Upper lobe of left lung (tissue), 6 donors: ENCODE measurements around the gene FAM174A. TPM values are rescaled to one million over a fixed set of nuclear protein-coding genes. Genes with fewer than 3 reads are reported as not detected.

Experiments
- ATAC-seq, 2 donors: fragments of 200-7000 bp; cut with Tn5 transposase; one replicate each; pipeline ENCODE4 v1.9.1; 2022; ENCODE audit warnings: mild to moderate bottlenecking in 2 of 2, moderate library complexity in 2 of 2; ENCODE audit not compliant: low FRiP score in 2 of 2
- DNase-seq, 2 donors: peaks; one replicate each; pipeline ENCODE4 v3.0.0-alpha.2; 2019 to 2020
- H3K27ac ChIP-seq, 4 donors: fragments of 200-600 bp; sonication (generic); one replicate each; pipeline ENCODE4 v1.5.1; 2016 to 2019
- H3K27me3 ChIP-seq, 4 donors: fragments of 200-600 bp; sonication (generic); one replicate each; pipeline ENCODE4 v1.5.1; 2017 to 2019
- H3K36me3 ChIP-seq, 4 donors: fragments of 200-600 bp; sonication (generic); one replicate each; pipeline ENCODE4 v1.5.1; 2016 to 2019
- H3K4me1 ChIP-seq, 4 donors: fragments of 200-600 bp; sonication (generic); one replicate each; pipeline ENCODE4 v1.5.1; 2018 to 2019
- H3K4me3 ChIP-seq, 4 donors: fragments of 200-600 bp; sonication (generic); one replicate each; pipeline ENCODE4 v1.5.1; 2017 to 2019; ENCODE audit warnings: mild to moderate bottlenecking in 2 of 4, moderate library complexity in 1 of 4
- H3K9me3 ChIP-seq, 4 donors: fragments of 200-600 bp; sonication (generic); one replicate each; pipeline ENCODE4 v1.5.1; 2018 to 2019
- EP300 ChIP-seq, 4 donors: sonication (generic); formaldehyde crosslinking; IDR thresholded peaks; one replicate each; pipeline ENCODE4 v1.5.1; 2017; ENCODE audit warnings: antibody characterized with exemption in 4 of 4, control low read depth in 2 of 4
- POLR2A ChIP-seq, 4 donors: fragments of 450-650 bp; IDR thresholded peaks; one replicate each; pipeline ENCODE4 v1.5.1; 2016 to 2017; ENCODE audit warnings: antibody characterized with exemption in 4 of 4, mild to moderate bottlenecking in 2 of 4
- POLR2AphosphoS5 ChIP-seq, 2 donors: sonication (generic); formaldehyde crosslinking; IDR thresholded peaks; one replicate each; pipeline ENCODE4 v1.5.1; 2017; ENCODE audit warnings: antibody characterized with exemption in 2 of 2
- WGBS, 2 donors: methylation state at CpG; one replicate each; pipeline ENCODE4 v1.1.5; 2017 to 2018; 5-methylcytosine and 5-hydroxymethylcytosine counted together
- total RNA-seq, 6 donors: library from RNA; depleted of rRNA in 4 of 6; stranded (reverse); fragments of >200 nt in 4 of 6; gene quantifications; one replicate each; pipeline versions ENCODE4 v1.1.0 to v1.2.1, GENCODE V29; 2016 to 2021
- TF ChIP-seq, protein P1 (sequence below), 6 experiments: fragments of 450-650 bp in 4 of 6; fragments of 200-600 bp in 2 of 6; sonication (generic) in 2 of 6; IDR thresholded peaks; one replicate each; pipeline ENCODE4 v1.5.1; 2016 to 2019; ENCODE audit warnings: antibody characterized with exemption in 6 of 6
- donor health status: DM: no; HTN: no; CAD: no; lungs with moderate emphysema.
- donor health status: DM: no; HTN: yes; CAD: no; lungs with severe emphysema.

Gene FAM174A
- total RNA-seq, 6 donors from 2014 or later = 24.3 to 93.0 (median 51.7) TPM

DNA sequence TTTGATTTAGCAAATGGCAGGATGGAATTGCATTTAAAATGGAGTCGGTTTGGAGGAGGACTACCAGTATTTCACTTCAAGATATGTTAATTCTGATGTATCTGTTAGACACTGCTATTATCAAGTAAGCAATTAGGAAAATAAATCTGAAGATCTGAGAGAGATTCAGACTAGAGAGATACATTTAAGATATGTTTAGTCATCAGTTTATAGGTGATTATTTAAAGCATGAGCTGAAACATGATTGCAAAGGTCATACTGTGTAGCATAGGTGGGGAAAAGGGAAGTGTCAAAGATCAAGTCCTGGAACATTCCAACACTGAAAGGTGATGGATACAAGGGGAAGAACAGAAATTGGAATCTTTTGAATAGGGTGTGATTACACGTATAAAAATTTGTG, 79.1 kb downstream of the FAM174A start:
- Histone ChIP-seq H3K4me1 (no peaks in the 10 kb centered on the region), H3K27me3 (no peaks in the 10 kb centered on the region), H3K4me3 (no peak overlapping the region), H3K36me3 (no peaks in the 10 kb centered on the region), H3K27ac (no peak overlapping the region), H3K9me3 (no peaks in the 10 kb centered on the region)
- no peak for TF ChIP-seq POLR2AphosphoS5 (IDR thresholded peaks at IDR 0.05)
- TF ChIP-seq EP300 (IDR thresholded peaks at IDR 0.05) = no peak
- TF ChIP-seq, protein P1, sequence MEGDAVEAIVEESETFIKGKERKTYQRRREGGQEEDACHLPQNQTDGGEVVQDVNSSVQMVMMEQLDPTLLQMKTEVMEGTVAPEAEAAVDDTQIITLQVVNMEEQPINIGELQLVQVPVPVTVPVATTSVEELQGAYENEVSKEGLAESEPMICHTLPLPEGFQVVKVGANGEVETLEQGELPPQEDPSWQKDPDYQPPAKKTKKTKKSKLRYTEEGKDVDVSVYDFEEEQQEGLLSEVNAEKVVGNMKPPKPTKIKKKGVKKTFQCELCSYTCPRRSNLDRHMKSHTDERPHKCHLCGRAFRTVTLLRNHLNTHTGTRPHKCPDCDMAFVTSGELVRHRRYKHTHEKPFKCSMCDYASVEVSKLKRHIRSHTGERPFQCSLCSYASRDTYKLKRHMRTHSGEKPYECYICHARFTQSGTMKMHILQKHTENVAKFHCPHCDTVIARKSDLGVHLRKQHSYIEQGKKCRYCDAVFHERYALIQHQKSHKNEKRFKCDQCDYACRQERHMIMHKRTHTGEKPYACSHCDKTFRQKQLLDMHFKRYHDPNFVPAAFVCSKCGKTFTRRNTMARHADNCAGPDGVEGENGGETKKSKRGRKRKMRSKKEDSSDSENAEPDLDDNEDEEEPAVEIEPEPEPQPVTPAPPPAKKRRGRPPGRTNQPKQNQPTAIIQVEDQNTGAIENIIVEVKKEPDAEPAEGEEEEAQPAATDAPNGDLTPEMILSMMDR (IDR thresholded peaks at IDR 0.05) = no peak
- TF ChIP-seq POLR2A (IDR thresholded peaks at IDR 0.05) = no peak
- DNase-seq (no peak), ATAC-seq (no peak)
- WGBS, 2 donors = 96 to 97% methylated on average over 2 of the region's 2 CpGs

DNA sequence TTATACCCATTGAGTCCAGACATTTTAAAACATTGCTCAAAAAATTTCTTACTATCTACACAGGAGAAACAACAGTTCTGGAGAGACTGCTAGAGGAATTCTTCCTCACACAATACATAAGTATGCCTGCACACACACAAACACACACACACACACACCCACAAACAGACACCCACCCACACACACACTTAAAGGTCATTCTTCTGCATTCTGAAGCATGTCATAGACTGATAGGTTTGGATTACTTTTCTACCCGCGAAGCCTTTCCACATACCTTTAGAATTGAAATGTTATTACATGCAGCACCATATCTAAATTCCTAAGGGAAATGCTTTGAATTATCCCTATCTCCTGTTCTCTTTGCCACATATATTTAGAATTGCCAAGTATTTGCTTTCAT, 80.2 kb downstream of the FAM174A start:
- Histone ChIP-seq H3K27me3 (no peaks in the 10 kb centered on the region), H3K9me3 (no peaks in the 10 kb centered on the region), H3K4me3 (no peak overlapping the region), H3K27ac (no peak overlapping the region), H3K36me3 (no peaks in the 10 kb centered on the region), H3K4me1 (no peaks in the 10 kb centered on the region)
- no peak for TF ChIP-seq EP300 (IDR thresholded peaks at IDR 0.05)
- no peak for TF ChIP-seq POLR2A (IDR thresholded peaks at IDR 0.05)
- TF ChIP-seq, protein P1 (IDR thresholded peaks at IDR 0.05) = no peak
- no peak for TF ChIP-seq POLR2AphosphoS5 (IDR thresholded peaks at IDR 0.05)
- 52 to 70% methylated on average over 2 of the region's 2 CpGs for WGBS, 2 donors
- ATAC-seq = no peak
- DNase-seq = no peak

DNA sequence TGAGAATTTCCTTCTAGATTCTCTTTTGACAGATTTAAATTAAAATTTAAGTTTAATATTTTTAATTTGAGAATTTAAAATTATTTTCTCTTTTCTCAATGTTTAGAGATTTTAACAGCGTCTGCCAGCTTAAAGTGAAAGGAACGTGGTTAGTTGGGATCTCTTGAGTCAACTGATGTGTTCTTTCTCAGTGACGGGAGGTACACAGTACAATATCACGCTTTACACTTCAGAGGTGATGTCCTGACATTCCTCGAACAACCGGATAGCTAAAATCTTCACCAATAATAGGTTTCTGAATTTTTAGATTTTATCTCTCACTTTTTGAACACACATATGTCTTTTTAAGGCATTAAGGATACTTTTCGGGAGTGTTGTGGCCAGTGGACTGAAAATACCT, 81.1 kb downstream of the FAM174A start:
- TF ChIP-seq EP300 (IDR thresholded peaks at IDR 0.05) (no peak), POLR2A (IDR thresholded peaks at IDR 0.05) (no peak)
- WGBS, 2 donors = 63 to 84% methylated on average over 7 of the region's 7 CpGs

DNA sequence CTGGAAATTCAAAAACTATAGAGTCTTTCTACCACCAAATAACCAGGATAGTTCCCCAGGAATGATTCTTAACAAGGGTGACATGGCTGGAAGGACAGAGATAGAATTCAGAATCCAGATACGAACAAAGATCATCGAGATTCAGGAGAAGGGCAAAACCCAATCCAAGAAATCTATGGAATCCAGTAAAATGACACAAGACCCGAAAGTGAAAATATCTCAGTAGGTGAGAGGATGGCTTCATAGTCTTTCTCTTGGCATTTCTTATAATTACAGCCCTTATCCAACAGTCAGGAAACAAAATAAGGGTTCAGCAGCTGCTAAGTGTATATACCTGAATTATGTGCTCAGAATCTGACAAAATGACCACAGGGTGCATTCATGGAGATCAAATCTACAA, 81.8 kb downstream of the FAM174A start:
- Histone ChIP-seq H3K4me3 (no peak overlapping the region), H3K9me3 (no peaks in the 10 kb centered on the region), H3K27me3 (no peaks in the 10 kb centered on the region), H3K4me1 (no peaks in the 10 kb centered on the region), H3K27ac (no peak overlapping the region), H3K36me3 (no peaks in the 10 kb centered on the region)
- no peak for DNase-seq
- no peak for ATAC-seq
- 92 to 98% methylated on average over 3 of the region's 3 CpGs for WGBS, 2 donors
- TF ChIP-seq EP300 (IDR thresholded peaks at IDR 0.05) (no peak), POLR2A (IDR thresholded peaks at IDR 0.05) (no peak), POLR2AphosphoS5 (IDR thresholded peaks at IDR 0.05) (no peak)
- TF ChIP-seq, protein P1 (IDR thresholded peaks at IDR 0.05) = no peak

More for the DNA sequence above, 81.1 kb downstream of the FAM174A start:
- Histone ChIP-seq H3K36me3 (no peaks in the 10 kb centered on the region), H3K27me3 (no peaks in the 10 kb centered on the region), H3K9me3 (no peaks in the 10 kb centered on the region), H3K27ac (no peak overlapping the region), H3K4me3 (no peak overlapping the region), H3K4me1 (no peaks in the 10 kb centered on the region)
- DNase-seq (no peak), ATAC-seq (no peak)

DNA sequence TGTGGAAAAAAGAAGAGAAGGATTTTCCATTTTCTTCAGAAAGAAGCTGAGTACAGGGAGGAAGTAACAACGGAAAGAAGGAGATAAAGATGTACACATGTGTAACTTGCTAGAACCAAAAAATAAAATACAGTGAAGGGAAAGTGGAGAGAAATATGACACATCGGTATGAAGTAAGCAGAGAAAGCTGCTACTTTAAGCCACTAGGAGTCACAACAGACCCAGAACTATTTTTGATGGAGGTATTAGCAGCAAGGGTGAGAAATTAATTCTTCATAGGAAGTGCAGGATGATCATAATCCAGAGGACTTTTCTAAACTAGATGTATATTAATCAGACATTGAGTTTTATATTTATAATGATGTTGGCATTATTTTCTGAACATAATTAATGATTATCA, 88.5 kb downstream of the FAM174A start:
- Histone ChIP-seq H3K27me3 (no peaks in the 10 kb centered on the region), H3K4me1 (no peaks in the 10 kb centered on the region), H3K27ac (no peak overlapping the region), H3K36me3 (no peaks in the 10 kb centered on the region), H3K9me3 (no peaks in the 10 kb centered on the region), H3K4me3 (no peak overlapping the region)
- TF ChIP-seq POLR2AphosphoS5 (IDR thresholded peaks at IDR 0.05) (no peak), POLR2A (IDR thresholded peaks at IDR 0.05) (no peak)
- TF ChIP-seq, protein P1 (IDR thresholded peaks at IDR 0.05) = peak in 3 of 6 experiments; percentile 37 to 50 (median 43)
- ATAC-seq = peak in 1 of 2 donors; percentile 58
- DNase-seq = no peak
- WGBS, 2 donors = 20 to 22% methylated on average over 2 of the region's 2 CpGs
